Measurements from ENCODE around the gene CACNA2D2. TPM values are rescaled to one million over a fixed set of nuclear protein-coding genes. Genes with fewer than 3 reads are reported as not detected.

The CACNA2D2 gene
- total RNA-seq, 1 experiment from 2014 or later: 27.7 TPM

GRCh38 chr3:50457988-50458387 is 45.4 kb downstream of the CACNA2D2 start:
- Histone ChIP-seq H4K8ac (replicated peaks; ENCODE audit: insufficient read length, low read depth, low read length) (no peak overlapping the region), H3K4ac (ENCODE audit: low read depth, low read length) (no peak overlapping the region), H3K79me1 (ENCODE audit: insufficient read depth, low read depth, low read length, poor library complexity, severe bottlenecking) (no peaks in the 10 kb centered on the region), H3K4me1 (ENCODE audit: insufficient read depth, low read length) (peaks cover 6% of the 10 kb centered on the region; the same call in 1 of the 2 replicates), H2AK5ac (ENCODE audit: insufficient read length, low read length) (no peak overlapping the region), H3K79me2 (ENCODE audit: insufficient read depth, low read length) (no peaks in the 10 kb centered on the region), H3T11ph (ENCODE audit: low read length) (no peak overlapping the region), H3K4me2 (ENCODE audit: insufficient read depth, insufficient read length, low read length) (no peak overlapping the region), H3K27ac (ENCODE audit: insufficient read length, low read depth, low read length) (no peak overlapping the region), H3K56ac (ENCODE audit: insufficient read length, low read depth, low read length) (no peak overlapping the region), H4K91ac (ENCODE audit: insufficient read length, low read depth, low read length) (no peak overlapping the region), H2AFZ (ENCODE audit: low read length) (no peak overlapping the region), H4K5ac (ENCODE audit: insufficient read length, low read depth, low read length) (no peak overlapping the region), H3K9me3 (ENCODE audit: control insufficient read depth, low read depth, low read length) (no peaks in the 10 kb centered on the region), H2BK120ac (ENCODE audit: low read depth, low read length, poor library complexity, severe bottlenecking) (no peak overlapping the region), H2BK20ac (ENCODE audit: low read depth, low read length, poor library complexity, severe bottlenecking) (no peak overlapping the region), H2BK15ac (ENCODE audit: low read depth, low read length) (no peak overlapping the region), H2BK5ac (ENCODE audit: insufficient read length, low read length) (no peak overlapping the region), H4K20me1 (ENCODE audit: control insufficient read depth, insufficient read depth, insufficient read length) (no peaks in the 10 kb centered on the region), H3K23me2 (ENCODE audit: insufficient read length, low read depth, low read length, poor library complexity, severe bottlenecking) (no peaks in the 10 kb centered on the region), H3K14ac (ENCODE audit: insufficient read depth, low read length) (no peak overlapping the region; the same call in 1 of the 2 replicates), H3K9ac (ENCODE audit: extremely low read depth, insufficient read length, low read length) (no peak overlapping the region), H3K27me3 (ENCODE audit: insufficient read depth, low read length) (no peaks in the 10 kb centered on the region), H2BK12ac (ENCODE audit: insufficient read length, low read depth, low read length) (no peak overlapping the region), H3K18ac (ENCODE audit: insufficient read length, low read depth, low read length) (peak overlapping the region; percentile 17), H3K23ac (ENCODE audit: insufficient read length, low read depth, low read length) (no peak overlapping the region)
- H3K9me3 Mint-ChIP-seq: no peaks in the 10 kb centered on the region
- no peak for TF ChIP-seq CTCF (conservative IDR thresholded peaks at IDR 0.05)
- no peak for DNase-seq
- no peak overlapping the region for H3K27ac Mint-ChIP-seq
- no peaks in the 10 kb centered on the region for H3K36me3 Mint-ChIP-seq (ENCODE audit: insufficient read depth in 1 of 3, low read depth in 3 of 3)
- WGBS (ENCODE audit: extremely low coverage, insufficient read length, low lambda C conversion rate): no CpG with 5 or more reads among the region's 7 CpGs
- no peak overlapping the region for H3K4me3 Mint-ChIP-seq
- peaks cover 29 to 40% of the 10 kb centered on the region in 2 experiments for H3K4me1 Mint-ChIP-seq
- H3K27me3 Mint-ChIP-seq (ENCODE audit: low read depth): no peaks in the 10 kb centered on the region
